ENCODE measurements around the gene WNT3A.

The WNT3A gene

DNA sequence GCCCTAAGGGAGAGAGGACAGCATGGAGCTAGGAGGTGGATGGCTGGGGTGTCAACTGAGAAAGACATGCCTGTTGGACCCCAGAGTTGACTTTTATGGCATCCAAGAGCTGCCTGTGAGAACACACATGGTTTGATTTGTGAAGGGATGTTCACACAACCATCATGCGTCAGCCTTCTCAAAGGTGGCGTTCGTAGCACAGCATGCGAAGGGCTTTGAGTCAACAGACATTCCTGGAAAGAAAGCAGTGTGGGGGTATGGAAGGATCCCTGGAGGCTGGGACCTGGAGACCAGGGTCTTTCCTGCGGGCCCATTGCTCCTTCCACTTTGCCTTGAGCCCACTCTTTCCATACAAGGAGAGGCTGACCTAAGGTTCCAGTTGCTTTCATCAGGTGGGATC is 6.4 kb upstream of the WNT3A start:
- no peaks in the 10 kb centered on the region for H3K36me3 ChIP-seq (ENCODE audit: control insufficient read depth, insufficient read depth, low read length)
- WGBS, 2 experiments: 92 to 94% methylated on average over 5 of the region's 5 CpGs
- peaks cover 12% of the 10 kb centered on the region for H3K4me1 ChIP-seq (ENCODE audit: control insufficient read depth, insufficient read depth, low read length)
- peaks cover 42% of the 10 kb centered on the region for H3K27me3 ChIP-seq (ENCODE audit: control insufficient read depth, insufficient read depth, low read length, poor library complexity, severe bottlenecking)
- peaks cover 3% of the 10 kb centered on the region for H3K9me3 ChIP-seq (ENCODE audit: control insufficient read depth, low read length)
- no peak overlapping the region for H3K27ac ChIP-seq (ENCODE audit: insufficient read depth, low read depth, low read length, poor library complexity, severe bottlenecking)
- no peak overlapping the region for H3K4me3 ChIP-seq (ENCODE audit: insufficient read depth, low read depth, low read length)

DNA sequence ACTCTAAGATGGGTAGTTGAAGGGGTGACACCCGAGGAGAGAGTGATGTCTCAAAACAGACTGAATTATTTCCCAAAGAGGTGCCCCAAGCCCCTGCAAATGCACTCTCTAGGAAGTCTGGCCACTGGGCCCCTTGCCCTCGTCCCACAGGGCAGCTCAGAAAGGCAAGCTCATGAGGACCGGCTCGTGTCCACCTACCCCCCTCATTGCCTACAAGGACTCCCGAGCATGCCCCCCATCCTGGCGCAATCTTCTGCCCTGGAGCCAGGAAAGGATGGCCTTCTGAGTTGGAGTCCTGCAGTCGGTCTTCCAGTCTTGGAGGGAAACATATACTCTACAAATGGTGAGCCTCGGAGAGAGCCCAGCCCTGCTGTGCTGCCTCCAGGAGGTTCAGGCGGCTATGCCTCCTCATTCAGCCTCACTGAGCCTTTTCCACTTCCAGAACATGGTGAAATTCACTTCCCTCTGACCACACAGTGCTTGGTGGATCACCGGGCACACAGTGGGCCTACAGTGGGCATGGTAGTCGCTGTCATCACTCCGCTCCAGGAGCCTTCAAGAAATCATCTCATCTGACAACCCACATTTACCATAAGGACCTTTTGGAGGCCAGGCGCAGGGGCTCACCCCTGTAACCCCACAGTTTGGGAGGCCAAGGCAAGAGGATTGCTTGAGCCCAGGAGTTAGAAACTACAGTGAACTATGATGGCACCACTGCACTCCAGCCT is 5.8 kb upstream of the WNT3A start:
- WGBS, 2 experiments: 86 to 87% methylated on average over 13 of the region's 13 CpGs
- no peak overlapping the region for H3K4me3 ChIP-seq (ENCODE audit: insufficient read depth, low read depth, low read length)
- H3K9me3 ChIP-seq (ENCODE audit: control insufficient read depth, low read length): peaks cover 3% of the 10 kb centered on the region
- H3K36me3 ChIP-seq (ENCODE audit: control insufficient read depth, insufficient read depth, low read length): no peaks in the 10 kb centered on the region
- H3K27me3 ChIP-seq (ENCODE audit: control insufficient read depth, insufficient read depth, low read length, poor library complexity, severe bottlenecking): peaks cover 44% of the 10 kb centered on the region
- no peak overlapping the region for H3K27ac ChIP-seq (ENCODE audit: insufficient read depth, low read depth, low read length, poor library complexity, severe bottlenecking)
- peaks cover 18% of the 10 kb centered on the region for H3K4me1 ChIP-seq (ENCODE audit: control insufficient read depth, insufficient read depth, low read length)

- H3K4me1 ChIP-seq (ENCODE audit: control insufficient read depth, insufficient read depth, low read length): peaks cover 18% of the 10 kb centered on the region
- H3K36me3 ChIP-seq (ENCODE audit: control insufficient read depth, insufficient read depth, low read length): no peaks in the 10 kb centered on the region
- H3K27ac ChIP-seq (ENCODE audit: insufficient read depth, low read depth, low read length, poor library complexity, severe bottlenecking): no peak overlapping the region
- H3K9me3 ChIP-seq (ENCODE audit: control insufficient read depth, low read length): peaks cover 3% of the 10 kb centered on the region
- 87 to 88% methylated on average over 15 of the region's 15 CpGs for WGBS, 2 experiments
- H3K27me3 ChIP-seq (ENCODE audit: control insufficient read depth, insufficient read depth, low read length, poor library complexity, severe bottlenecking): peaks cover 53% of the 10 kb centered on the region
- H3K4me3 ChIP-seq (ENCODE audit: insufficient read depth, low read depth, low read length): no peak overlapping the region
These were observed 4.9 kb upstream of the WNT3A start for GRCh38 chr1:228001738-228002535.

DNA sequence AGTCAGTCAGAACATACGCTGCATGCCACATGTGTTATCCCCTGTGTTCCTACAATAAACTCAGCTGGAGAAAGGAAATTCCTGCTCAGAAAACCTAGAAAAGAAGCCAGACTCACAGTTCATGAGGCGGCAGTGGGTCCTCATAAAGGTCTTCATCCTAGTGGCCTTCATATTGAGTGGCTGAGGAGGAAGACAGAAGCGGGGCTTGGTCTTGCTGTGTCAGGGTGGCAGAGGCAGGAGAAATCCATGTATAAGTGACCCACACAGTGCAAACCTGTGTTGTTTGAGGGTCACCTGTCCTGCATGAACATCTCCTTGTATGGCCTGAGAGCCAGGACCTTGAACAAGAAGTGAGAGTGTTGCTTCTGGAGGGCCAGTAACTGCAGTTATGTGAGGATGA is 4.0 kb upstream of the WNT3A start:
- Histone ChIP-seq H3K27me3 (ENCODE audit: control insufficient read depth, insufficient read depth, low read length, poor library complexity, severe bottlenecking) (peaks cover 61% of the 10 kb centered on the region), H3K4me1 (ENCODE audit: control insufficient read depth, insufficient read depth, low read length) (peaks cover 26% of the 10 kb centered on the region), H3K9me3 (ENCODE audit: control insufficient read depth, low read length) (peaks cover 3% of the 10 kb centered on the region), H3K4me3 (ENCODE audit: insufficient read depth, low read depth, low read length) (no peak overlapping the region), H3K36me3 (ENCODE audit: control insufficient read depth, insufficient read depth, low read length) (no peaks in the 10 kb centered on the region), H3K27ac (ENCODE audit: insufficient read depth, low read depth, low read length, poor library complexity, severe bottlenecking) (no peak overlapping the region)
- WGBS, 2 experiments: 92 to 94% methylated on average over 3 of the region's 3 CpGs

GRCh38 chr1:228003461-228004330 is 3.1 kb upstream of the WNT3A start:
- WGBS, 2 experiments: 61 to 64% methylated on average over 14 of the region's 14 CpGs

GRCh38 chr1:228004331-228004855 is 2.4 kb upstream of the WNT3A start:
- Histone ChIP-seq H3K27ac (ENCODE audit: insufficient read depth, low read depth, low read length, poor library complexity, severe bottlenecking) (no peak overlapping the region), H3K4me1 (ENCODE audit: control insufficient read depth, insufficient read depth, low read length) (peaks cover 33% of the 10 kb centered on the region), H3K36me3 (ENCODE audit: control insufficient read depth, insufficient read depth, low read length) (no peaks in the 10 kb centered on the region), H3K4me3 (ENCODE audit: insufficient read depth, low read depth, low read length) (no peak overlapping the region), H3K9me3 (ENCODE audit: control insufficient read depth, low read length) (no peaks in the 10 kb centered on the region), H3K27me3 (ENCODE audit: control insufficient read depth, insufficient read depth, low read length, poor library complexity, severe bottlenecking) (peaks cover 77% of the 10 kb centered on the region)
- 26 to 29% methylated on average over 12 of the region's 12 CpGs for WGBS, 2 experiments

More at GRCh38 chr1:228003461-228004330, 3.1 kb upstream of the WNT3A start:
- Histone ChIP-seq H3K27me3 (ENCODE audit: control insufficient read depth, insufficient read depth, low read length, poor library complexity, severe bottlenecking) (peaks cover 70% of the 10 kb centered on the region), H3K4me3 (ENCODE audit: insufficient read depth, low read depth, low read length) (no peak overlapping the region), H3K27ac (ENCODE audit: insufficient read depth, low read depth, low read length, poor library complexity, severe bottlenecking) (no peak overlapping the region), H3K4me1 (ENCODE audit: control insufficient read depth, insufficient read depth, low read length) (peaks cover 33% of the 10 kb centered on the region), H3K36me3 (ENCODE audit: control insufficient read depth, insufficient read depth, low read length) (no peaks in the 10 kb centered on the region), H3K9me3 (ENCODE audit: control insufficient read depth, low read length) (no peaks in the 10 kb centered on the region)

GRCh38 chr1:228004856-228005462 is 1.8 kb upstream of the WNT3A start:
- peaks cover 83% of the 10 kb centered on the region for H3K27me3 ChIP-seq (ENCODE audit: control insufficient read depth, insufficient read depth, low read length, poor library complexity, severe bottlenecking)
- H3K4me1 ChIP-seq (ENCODE audit: control insufficient read depth, insufficient read depth, low read length): peaks cover 33% of the 10 kb centered on the region
- H3K36me3 ChIP-seq (ENCODE audit: control insufficient read depth, insufficient read depth, low read length): no peaks in the 10 kb centered on the region
- H3K4me3 ChIP-seq (ENCODE audit: insufficient read depth, low read depth, low read length): no peak overlapping the region
- no peak overlapping the region for H3K27ac ChIP-seq (ENCODE audit: insufficient read depth, low read depth, low read length, poor library complexity, severe bottlenecking)
- no peaks in the 10 kb centered on the region for H3K9me3 ChIP-seq (ENCODE audit: control insufficient read depth, low read length)
- 9 to 13% methylated on average over 19 of the region's 19 CpGs for WGBS, 2 experiments

DNA sequence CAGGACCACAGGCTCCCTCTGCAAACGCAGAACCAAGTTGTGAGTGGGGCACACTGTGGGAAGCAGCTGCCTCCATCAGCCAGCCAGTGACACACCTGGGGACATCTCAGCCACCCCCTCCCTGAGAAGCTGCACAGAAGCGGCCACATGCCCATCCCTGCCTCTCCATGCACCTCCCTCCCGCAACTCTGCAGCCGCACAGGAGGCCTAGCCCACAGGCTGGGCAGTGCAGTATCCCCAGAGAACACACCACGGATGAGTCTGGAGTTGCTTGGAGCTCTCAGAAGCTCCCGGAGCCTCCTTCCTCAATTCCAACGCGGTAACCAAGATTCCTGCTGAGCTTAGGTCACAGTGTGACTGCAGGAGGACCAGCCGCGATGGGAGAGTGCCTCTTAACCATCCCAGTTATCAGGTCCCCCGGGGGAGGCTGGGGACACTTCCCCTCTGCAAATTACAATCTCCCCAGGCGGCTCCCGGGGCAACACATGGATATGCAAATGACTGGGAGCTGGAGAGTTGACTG is 1.2 kb upstream of the WNT3A start:
- Histone ChIP-seq H3K4me1 (ENCODE audit: control insufficient read depth, insufficient read depth, low read length) (peaks cover 38% of the 10 kb centered on the region), H3K27me3 (ENCODE audit: control insufficient read depth, insufficient read depth, low read length, poor library complexity, severe bottlenecking) (peaks cover 89% of the 10 kb centered on the region), H3K27ac (ENCODE audit: insufficient read depth, low read depth, low read length, poor library complexity, severe bottlenecking) (no peak overlapping the region), H3K4me3 (ENCODE audit: insufficient read depth, low read depth, low read length) (peak overlapping the region; percentile 26), H3K36me3 (ENCODE audit: control insufficient read depth, insufficient read depth, low read length) (no peaks in the 10 kb centered on the region), H3K9me3 (ENCODE audit: control insufficient read depth, low read length) (no peaks in the 10 kb centered on the region)
- 5% methylated on average over 13 of the region's 13 CpGs for WGBS, 2 experiments

DNA sequence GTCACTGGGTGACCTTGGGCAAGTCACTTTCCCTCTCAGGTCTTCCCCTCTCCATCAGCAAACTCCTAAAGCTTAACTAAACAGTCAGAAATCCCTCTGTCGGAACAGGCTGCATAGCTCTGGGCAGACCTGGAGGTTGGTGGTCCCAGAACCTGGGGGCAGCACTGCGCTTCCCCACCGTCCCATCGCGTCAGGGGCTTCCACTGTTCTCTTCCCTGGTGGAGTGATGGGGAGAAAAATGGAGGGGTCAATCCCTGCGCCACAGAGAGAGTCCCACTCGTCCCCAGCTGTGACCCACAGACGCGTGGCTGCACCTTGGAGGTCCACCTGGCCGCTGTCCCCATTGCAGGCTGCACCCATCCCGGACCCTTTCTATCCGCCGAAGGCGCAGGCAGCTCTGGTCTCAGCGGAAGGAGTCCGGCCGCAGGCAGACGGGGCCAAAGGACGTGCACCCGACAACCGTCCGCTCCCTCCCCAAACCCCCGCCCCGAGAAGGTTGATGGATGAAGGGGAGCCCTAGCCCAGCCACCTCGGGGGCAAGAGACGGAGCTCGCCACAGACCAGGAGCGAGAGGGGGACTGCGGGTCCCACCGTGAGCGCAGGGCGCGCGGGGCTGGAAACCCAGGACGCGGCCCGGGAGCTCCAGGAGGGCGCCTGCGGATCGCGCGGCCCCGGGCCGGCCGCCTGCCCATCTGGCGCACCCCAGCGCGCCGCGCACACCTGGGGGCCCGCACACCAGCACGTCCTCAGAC is 588 bp upstream of the WNT3A start:
- H3K4me1 ChIP-seq (ENCODE audit: control insufficient read depth, insufficient read depth, low read length): peaks cover 44% of the 10 kb centered on the region
- 4% methylated on average over 52 of the region's 52 CpGs for WGBS, 2 experiments
- no peak overlapping the region for H3K27ac ChIP-seq (ENCODE audit: insufficient read depth, low read depth, low read length, poor library complexity, severe bottlenecking)
- peaks cover 89% of the 10 kb centered on the region for H3K27me3 ChIP-seq (ENCODE audit: control insufficient read depth, insufficient read depth, low read length, poor library complexity, severe bottlenecking)
- H3K36me3 ChIP-seq (ENCODE audit: control insufficient read depth, insufficient read depth, low read length): no peaks in the 10 kb centered on the region
- no peaks in the 10 kb centered on the region for H3K9me3 ChIP-seq (ENCODE audit: control insufficient read depth, low read length)
- peak overlapping the region; percentile 26 for H3K4me3 ChIP-seq (ENCODE audit: insufficient read depth, low read depth, low read length)
